Fibroblast of villous mesenchyme (primary cell): ENCODE measurements around the gene GCA. TPM values are rescaled to one million over a fixed set of nuclear protein-coding genes. Genes with fewer than 3 reads are reported as not detected.
A peak's percentile ranks its signal among the peaks of the same experiment; 100 is the strongest.

ENCODE experiments used
- DNase-seq: peaks from one replicate; pipeline ENCODE4 v3.0.0-alpha.2; 2010; ENCODE audit warnings: low read depth
- H3K4me3 ChIP-seq: 2 replicates; pipeline ENCODE4 v1.5.1; 2011; ENCODE audit warnings: low read depth, mild to moderate bottlenecking, low read length
- CTCF ChIP-seq: IDR thresholded peaks from 2 replicates; pipeline ENCODE4 v1.5.1; 2012; ENCODE audit warnings: low read depth, mild to moderate bottlenecking, low read length; ENCODE audit not compliant: insufficient read depth
- total RNA-seq: library from RNA; depleted of rRNA; stranded (reverse); fragments of >200 nt; gene quantifications from 2 replicates; pipeline ENCODE4 v1.2.3, GENCODE V29; 2012

Gene GCA
- total RNA-seq, 1 donor, result 3.9 TPM

DNA sequence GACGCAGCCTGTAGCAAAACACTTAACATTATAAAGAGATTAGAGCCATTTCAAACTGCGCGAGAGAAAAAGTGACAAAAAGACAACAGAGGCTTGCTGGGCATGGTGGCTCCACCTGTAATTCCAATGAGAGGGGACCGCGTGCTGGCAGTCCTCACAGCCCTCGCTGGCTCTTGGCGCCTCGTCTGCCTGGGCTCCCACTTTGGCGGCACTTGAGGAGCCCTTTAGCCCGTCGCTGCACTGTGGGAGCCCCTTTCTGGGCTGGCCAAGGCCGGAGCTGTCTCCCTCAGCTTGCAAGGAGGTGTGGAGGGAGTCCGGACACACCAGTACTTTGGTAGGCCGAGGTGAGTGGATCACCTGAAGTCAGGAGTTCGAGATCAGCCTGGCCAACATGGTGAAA lies 16.1 kb upstream of the GCA start:
- H3K4me3 ChIP-seq, result no peak overlapping the region
- DNase-seq, result no peak
- TF ChIP-seq CTCF, result no peak

DNA sequence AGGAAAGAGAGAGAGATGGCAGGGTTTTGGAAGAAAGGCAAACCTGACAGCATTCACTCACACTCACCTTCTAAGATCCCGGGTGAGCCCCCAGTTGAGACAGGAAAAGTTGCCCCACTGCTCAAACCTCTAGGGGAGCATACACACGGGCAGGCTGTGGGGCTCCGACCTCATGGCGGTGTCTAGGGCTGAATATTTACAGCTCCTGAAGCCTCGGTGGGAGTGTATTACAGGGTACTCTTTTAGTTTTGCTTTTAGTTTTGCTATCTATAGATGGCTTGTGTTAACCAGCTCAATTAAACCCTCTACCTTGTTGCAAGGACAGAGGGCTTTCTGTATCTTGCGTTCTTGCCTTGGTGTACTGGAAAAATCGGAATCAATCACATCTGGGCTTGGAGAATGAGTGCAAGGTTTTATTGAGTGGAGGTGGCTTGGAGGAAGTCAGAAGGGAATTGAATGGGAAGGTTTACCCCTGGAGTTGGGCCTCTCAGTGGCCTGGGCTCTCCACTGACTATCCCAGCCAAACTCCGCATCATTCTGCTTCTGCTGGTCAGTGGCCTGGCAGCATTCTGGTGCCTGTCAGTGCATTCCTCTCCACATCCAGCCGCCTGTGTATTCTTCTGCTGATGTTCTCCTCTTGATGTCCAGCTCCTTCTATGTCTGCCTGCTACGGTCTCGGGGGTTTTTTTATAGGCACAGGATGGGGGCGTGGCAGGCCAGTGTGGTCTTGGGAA lies 15.3 kb upstream of the GCA start:
- H3K4me3 ChIP-seq, result no peak overlapping the region
- no peak for TF ChIP-seq CTCF
- no peak for DNase-seq

GRCh38 chr2:162330881-162331280 lies 13.1 kb upstream of the GCA start:
- H3K4me3 ChIP-seq, result no peak overlapping the region
- TF ChIP-seq CTCF, result no peak
- DNase-seq, result no peak

- no peak overlapping the region for H3K4me3 ChIP-seq
- TF ChIP-seq CTCF, result peak; percentile 53
- peak; percentile 15 for DNase-seq
These were observed 10.0 kb upstream of the GCA start for GRCh38 chr2:162333968-162334367.

- no peak overlapping the region for H3K4me3 ChIP-seq
- no peak for DNase-seq
- TF ChIP-seq CTCF, result no peak
These were observed 6.1 kb upstream of the GCA start for GRCh38 chr2:162337868-162338267.

DNA sequence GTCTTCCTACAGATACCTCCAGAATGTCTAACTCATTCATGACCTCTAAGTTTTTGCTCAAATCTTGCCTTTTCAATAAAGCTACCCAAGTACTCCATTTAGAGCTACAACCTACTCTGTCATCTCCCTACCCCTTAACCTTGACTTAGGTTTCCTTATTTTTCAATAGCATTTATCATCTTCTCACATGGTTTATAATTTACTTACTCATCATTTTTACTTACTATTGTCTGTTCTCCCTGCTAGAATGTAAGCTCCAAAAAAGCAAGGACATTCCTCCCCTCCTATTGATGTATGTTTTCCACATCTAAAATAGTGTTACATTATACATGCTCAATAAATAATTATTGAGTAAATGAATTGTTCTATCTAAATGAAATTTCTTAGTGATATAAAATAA lies 3.1 kb upstream of the GCA start:
- no peak for DNase-seq
- TF ChIP-seq CTCF, result no peak
- H3K4me3 ChIP-seq, result no peak overlapping the region

DNA sequence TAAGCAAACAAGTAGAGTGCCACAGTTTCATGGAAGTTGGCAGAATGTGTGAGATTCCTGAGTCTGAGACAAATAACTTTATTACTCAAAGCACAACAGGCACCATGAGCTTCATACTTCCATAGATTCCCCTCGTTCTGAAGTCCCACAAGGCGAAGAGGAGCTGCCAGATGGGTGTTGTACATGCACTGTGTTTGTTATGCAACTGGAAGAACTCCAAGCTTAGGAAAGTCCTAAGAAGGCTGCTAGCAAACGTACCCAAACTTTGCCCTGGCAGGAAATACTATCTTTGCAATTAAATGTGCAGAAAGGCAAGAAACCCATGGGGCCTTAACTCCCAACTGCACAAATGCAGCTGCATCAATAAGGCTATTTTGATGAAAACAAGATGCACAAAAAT lies 1.6 kb upstream of the GCA start:
- TF ChIP-seq CTCF, result no peak
- no peak overlapping the region for H3K4me3 ChIP-seq
- DNase-seq, result no peak
